PC-3 (cell line): Measurements from ENCODE around the gene RBFOX2.

Experiments used
- CTCF ChIP-seq: fragments of 300-600 bp; sonication (generic); conservative IDR thresholded peaks from 2 replicates; pipeline ENCODE4 v1.5.1; 2017; ENCODE audit warnings: antibody characterized with exemption, low read depth, mild to moderate bottlenecking, low read length
- EZH2 ChIP-seq: fragments of 300-600 bp; sonication (generic); IDR thresholded peaks from one replicate; pipeline ENCODE4 v1.6.1; 2017; ENCODE audit warnings: antibody characterized with exemption, mild to moderate bottlenecking, low read length; ENCODE audit not compliant: unreplicated experiment

- no peak for TF ChIP-seq CTCF
- no peak for TF ChIP-seq EZH2
Measured at GRCh38 chr22:35995772-35996171, 32.9 kb downstream of the RBFOX2 start.
